Endothelial cell of umbilical vein (primary cell): Measurements from ENCODE around the gene LPP. TPM values are rescaled to one million over a fixed set of nuclear protein-coding genes. Genes with fewer than 3 reads are reported as not detected.
A peak's percentile ranks its signal among the peaks of the same experiment; 100 is the strongest.
"Not testable (repeated sequence)": the region's sequence is repeated elsewhere in the genome, so short reads cannot be mapped to it uniquely, and the experiment has no call there.

ENCODE experiments used
- BruUV-seq: library from RNA; stranded (reverse); fragments of 400-500 nt; replicated peaks from 2 replicates; lab custom pipeline; 2021; lab: Mats Ljungman, UMichigan
- CTCF ChIA-PET: fragments of 300-600, 350-600 bp; sonication (Branson Sonifier 250); formaldehyde crosslinking; loops from one replicate; lab custom pipeline; 2021; ENCODE audit warnings: antibody characterized with exemption, inconsistent platforms; lab: Charles Lee
- POLR2A ChIA-PET: fragments of 300-600, 350-600 bp; sonication (Branson Sonifier 250); formaldehyde crosslinking; loops from one replicate; lab custom pipeline; 2021; ENCODE audit warnings: antibody characterized with exemption, inconsistent platforms; lab: Charles Lee
- DNase-seq: peaks from one replicate; pipeline ENCODE4 v3.0.0-alpha.2; 2011; ENCODE audit warnings: low read depth, low spot score
- FAIRE-seq: peaks from 2 replicates; lab custom pipeline; 2011; peaks lifted over from hg19 to GRCh38; lab: Jason Lieb, UNC
- H2AFZ ChIP-seq: 2 replicates; pipeline ENCODE4 v1.6.0; 2012; ENCODE audit warnings: low read depth, low read length, control low read depth, inconsistent platforms
- H3K27ac ChIP-seq: 2 replicates; pipeline ENCODE4 v1.5.1; 2011; ENCODE audit warnings: low read depth, mild to moderate bottlenecking, control low read depth, low read length, moderate library complexity; ENCODE audit not compliant: insufficient read depth
- H3K27me3 ChIP-seq, 2 experiments: 2 replicates each; pipeline versions ENCODE4 v1.6.0 to v1.6.1; 2011; ENCODE audit warnings: low read length in 2 of 2, mixed read lengths in 1 of 2; ENCODE audit not compliant: control insufficient read depth in 2 of 2, insufficient read depth in 2 of 2
- H3K36me3 ChIP-seq, 2 experiments: 2 replicates in 1 of 2; 3 replicates in 1 of 2; pipeline ENCODE4 v1.5.1; 2011; ENCODE audit warnings: low read length in 2 of 2, mild to moderate bottlenecking in 1 of 2, moderate library complexity in 1 of 2; ENCODE audit not compliant: control insufficient read depth in 2 of 2, insufficient read depth in 2 of 2; ENCODE audit errors: extremely low read depth in 1 of 2
- H3K4me1 ChIP-seq: 3 replicates; pipeline ENCODE4 v1.5.1; 2011; ENCODE audit warnings: mild to moderate bottlenecking, low read length; ENCODE audit not compliant: control insufficient read depth, insufficient read depth; ENCODE audit errors: extremely low read depth
- H3K4me2 ChIP-seq: 2 replicates; pipeline ENCODE4 v1.6.1; 2011; ENCODE audit warnings: low read length, control low read depth, mixed read lengths; ENCODE audit not compliant: insufficient read depth
- H3K4me3 ChIP-seq, 3 experiments: fragments of 200-600 bp in 1 of 3; sonication (generic), shearing (Covaris generic) in 1 of 3; replicated peaks in 1 of 3; 2 replicates each; pipeline ENCODE4 v1.5.1; 2011 to 2016; ENCODE audit warnings: control low read depth in 3 of 3, low read length in 3 of 3, mild to moderate bottlenecking in 2 of 3, inconsistent platforms in 1 of 3, low read depth in 1 of 3, moderate library complexity in 1 of 3; ENCODE audit not compliant: insufficient read depth in 1 of 3
- H3K79me2 ChIP-seq: 2 replicates; pipeline ENCODE4 v1.6.0; 2012; ENCODE audit warnings: low read length, inconsistent platforms; ENCODE audit not compliant: control insufficient read depth, insufficient read depth
- H3K9ac ChIP-seq: replicated peaks from 2 replicates; pipeline ENCODE3; 2011; ENCODE audit warnings: low read length, control low read depth; ENCODE audit not compliant: insufficient read depth; ENCODE audit errors: extremely low read depth
- H3K9me1 ChIP-seq: replicated peaks from 3 replicates; pipeline ENCODE4 v1.6.0; 2011; ENCODE audit warnings: mild to moderate bottlenecking, low read length; ENCODE audit not compliant: control insufficient read depth, insufficient read depth; ENCODE audit errors: extremely low read depth
- H3K9me3 ChIP-seq: replicated peaks from 2 replicates; pipeline ENCODE4 v1.5.1; 2012; ENCODE audit warnings: low read length, inconsistent platforms; ENCODE audit not compliant: control insufficient read depth, insufficient read depth
- H4K20me1 ChIP-seq: replicated peaks from 2 replicates; pipeline ENCODE3; 2011; ENCODE audit warnings: mild to moderate bottlenecking, low read length; ENCODE audit not compliant: control insufficient read depth, insufficient read depth; ENCODE audit errors: extremely low read depth
- EZH2 ChIP-seq: IDR thresholded peaks from 2 replicates; pipeline ENCODE4 v1.6.1; 2012; ENCODE audit warnings: borderline replicate concordance, low read depth, mild to moderate bottlenecking, moderate library complexity, low read length, inconsistent platforms; ENCODE audit not compliant: severe bottlenecking
- FOS ChIP-seq: IDR thresholded peaks from 2 replicates; pipeline ENCODE4 v1.6.1; 2011; ENCODE audit warnings: mild to moderate bottlenecking, low read length, moderate library complexity, borderline replicate concordance; ENCODE audit not compliant: insufficient read depth
- GATA2 ChIP-seq: IDR thresholded peaks from 2 replicates; pipeline ENCODE4 v1.7.0; 2011; ENCODE audit warnings: low read depth, mild to moderate bottlenecking, moderate library complexity, mixed read lengths, low read length; ENCODE audit not compliant: insufficient read length, insufficient read depth
- JUN ChIP-seq: IDR thresholded peaks from 2 replicates; pipeline ENCODE4 v1.6.1; 2011; ENCODE audit warnings: borderline replicate concordance, low read depth; ENCODE audit not compliant: insufficient read length, insufficient read depth
- MYC ChIP-seq: IDR thresholded peaks from one replicate; pipeline ENCODE4 v1.6.1; 2011; ENCODE audit warnings: mild to moderate bottlenecking, low read depth, low read length
- POLR2A ChIP-seq: IDR thresholded peaks from 2 replicates; pipeline ENCODE4 v1.6.1; 2012; ENCODE audit warnings: low read depth, mild to moderate bottlenecking, control low read depth, low read length
- POLR2AphosphoS5 ChIP-seq: IDR thresholded peaks from 2 replicates; pipeline ENCODE4 v1.6.1; 2012; ENCODE audit warnings: low read depth, mild to moderate bottlenecking, control low read depth, low read length, moderate library complexity; ENCODE audit not compliant: insufficient read depth
- dilution Hi-C: fragments of 300-500 bp; cut with MboI; formaldehyde crosslinking; loops from one replicate; pipeline ENCODE4 v1.15.0; 2019; ENCODE audit warnings: low sequenced_read_pairs; ENCODE audit not compliant: extremely low pct_ligation_motif_present
- intact Hi-C: fragments of 100-400 bp; cut with micrococcal nuclease; formaldehyde crosslinking; loops from one replicate; pipeline ENCODE4 v1.10.0; 2022
- polyA plus RNA-seq, 4 experiments: library from polyadenylated mRNA; depleted of rRNA in 3 of 4; stranded (reverse) in 3 of 4; unstranded in 1 of 4; fragments of >200 nt; gene quantifications; 2 replicates each; pipeline versions ENCODE4 v1.2.1 to v1.2.3, GENCODE V29; 2011 to 2012; ENCODE audit warnings: missing spikeins in 1 of 4
- total RNA-seq: library from RNA; stranded (reverse); gene quantifications from 2 replicates; pipeline ENCODE4 v1.2.3, GENCODE V29; 2021
- TF ChIP-seq, protein P1 (sequence below), 2 donors: IDR thresholded peaks; 1 replicate in 1 of 2; 2 replicates in 1 of 2; pipeline ENCODE4 v1.5.1; 2011; ENCODE audit warnings: low read length in 2 of 2, mild to moderate bottlenecking in 2 of 2, moderate library complexity in 2 of 2, control low read depth in 1 of 2, inconsistent platforms in 1 of 2, low read depth in 1 of 2; ENCODE audit not compliant: insufficient read depth in 1 of 2; ENCODE audit errors: extremely low read depth in 1 of 2
- TF ChIP-seq, protein P2 (sequence below): IDR thresholded peaks from 2 replicates; pipeline ENCODE4 v1.6.1; 2011; ENCODE audit not compliant: insufficient read depth, insufficient read length

The LPP gene
- total and polyA plus RNA-seq, 2 donors (not counting 3 experiments of a cell fraction or from before 2014, with no cell fraction given) = 16.9 to 153 TPM

DNA sequence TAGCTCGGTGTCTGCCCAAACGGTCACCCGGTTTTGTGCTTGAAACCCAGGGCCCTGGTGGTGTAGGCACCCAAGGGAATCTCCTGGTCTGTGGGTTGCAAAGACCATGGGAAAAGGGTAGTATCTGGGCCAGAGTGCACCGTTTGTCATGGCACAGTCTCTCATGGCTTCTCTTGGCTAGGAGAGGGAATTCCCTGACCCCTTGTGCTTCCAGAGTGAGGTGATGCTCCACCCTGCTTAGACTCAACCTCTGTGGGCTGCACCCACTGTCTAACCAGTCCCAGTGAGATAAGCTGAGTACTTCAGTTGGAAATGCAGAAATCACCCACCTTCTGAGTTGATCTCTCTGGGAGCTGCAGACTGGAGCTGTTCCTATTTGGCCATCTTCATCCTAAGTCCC, 274.0 kb downstream of the LPP start:
- CTCF ChIA-PET, POLR2A ChIA-PET: not testable (repeated sequence)

DNA sequence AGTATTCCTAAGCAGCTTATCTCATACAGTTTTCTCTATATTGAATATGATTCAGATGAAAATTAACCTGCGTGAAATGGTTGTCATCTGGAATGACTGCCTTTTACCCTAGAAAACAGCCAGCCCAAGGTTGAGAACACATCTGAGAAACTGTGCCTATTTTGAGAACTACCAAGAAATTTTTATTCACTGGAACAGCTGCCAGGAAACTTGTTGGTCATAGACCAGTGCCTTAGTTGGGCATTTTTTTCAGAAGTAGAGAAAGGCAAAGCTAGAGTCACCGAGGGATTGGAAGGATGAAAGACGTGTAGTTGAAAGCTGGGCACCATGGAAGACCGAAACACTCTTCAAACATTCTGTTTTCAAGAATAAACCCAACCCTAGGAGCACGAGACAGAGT, 277.1 kb downstream of the LPP start:
- ChIA-PET CTCF (interaction anchor here (1.2 to 1.4 kb wide), 2 partner anchors 10 to 62 kb away, joined by 3 read pairs; no protein-coding TSS in a partner anchor), POLR2A (no interaction called here)
- FAIRE-seq = no peak
- no peak overlapping the region for H2AFZ ChIP-seq
- no peak overlapping the region for H3K9ac ChIP-seq
- no peak overlapping the region for H3K4me2 ChIP-seq
- TF ChIP-seq, protein P1, sequence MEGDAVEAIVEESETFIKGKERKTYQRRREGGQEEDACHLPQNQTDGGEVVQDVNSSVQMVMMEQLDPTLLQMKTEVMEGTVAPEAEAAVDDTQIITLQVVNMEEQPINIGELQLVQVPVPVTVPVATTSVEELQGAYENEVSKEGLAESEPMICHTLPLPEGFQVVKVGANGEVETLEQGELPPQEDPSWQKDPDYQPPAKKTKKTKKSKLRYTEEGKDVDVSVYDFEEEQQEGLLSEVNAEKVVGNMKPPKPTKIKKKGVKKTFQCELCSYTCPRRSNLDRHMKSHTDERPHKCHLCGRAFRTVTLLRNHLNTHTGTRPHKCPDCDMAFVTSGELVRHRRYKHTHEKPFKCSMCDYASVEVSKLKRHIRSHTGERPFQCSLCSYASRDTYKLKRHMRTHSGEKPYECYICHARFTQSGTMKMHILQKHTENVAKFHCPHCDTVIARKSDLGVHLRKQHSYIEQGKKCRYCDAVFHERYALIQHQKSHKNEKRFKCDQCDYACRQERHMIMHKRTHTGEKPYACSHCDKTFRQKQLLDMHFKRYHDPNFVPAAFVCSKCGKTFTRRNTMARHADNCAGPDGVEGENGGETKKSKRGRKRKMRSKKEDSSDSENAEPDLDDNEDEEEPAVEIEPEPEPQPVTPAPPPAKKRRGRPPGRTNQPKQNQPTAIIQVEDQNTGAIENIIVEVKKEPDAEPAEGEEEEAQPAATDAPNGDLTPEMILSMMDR (IDR thresholded peaks at IDR 0.05; ENCODE audit: extremely low read depth in 1 of 2, insufficient read depth in 1 of 2, low read depth in 1 of 2, low read length in 2 of 2) = no peak
- no peak for TF ChIP-seq POLR2A
- no peak for TF ChIP-seq POLR2AphosphoS5
- no peak for TF ChIP-seq MYC
- TF ChIP-seq, protein P2, sequence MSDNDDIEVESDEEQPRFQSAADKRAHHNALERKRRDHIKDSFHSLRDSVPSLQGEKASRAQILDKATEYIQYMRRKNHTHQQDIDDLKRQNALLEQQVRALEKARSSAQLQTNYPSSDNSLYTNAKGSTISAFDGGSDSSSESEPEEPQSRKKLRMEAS = no peak
- TF ChIP-seq JUN = no peak
- no peak for TF ChIP-seq GATA2
- TF ChIP-seq EZH2 = no peak
- TF ChIP-seq FOS = no peak
- H3K4me3 ChIP-seq = no peak overlapping the region
- no peaks in the 10 kb centered on the region for H3K9me1 ChIP-seq
- intact Hi-C loops (no loop called here), dilution Hi-C loops (no loop called here)
- no TSS peak for BruUV-seq
- DNase-seq = no peak
- no peaks in the 10 kb centered on the region for H3K27me3 ChIP-seq
- peaks cover 4% of the 10 kb centered on the region for H3K79me2 ChIP-seq
- no peaks in the 10 kb centered on the region for H3K36me3 ChIP-seq
- peak overlapping the region; percentile 1 for H3K27ac ChIP-seq
- H3K4me1 ChIP-seq = peaks cover 39% of the 10 kb centered on the region
- no peaks in the 10 kb centered on the region for H4K20me1 ChIP-seq
- H3K9me3 ChIP-seq = no peaks in the 10 kb centered on the region

More for the DNA sequence above, 274.0 kb downstream of the LPP start:
- H3K4me1 ChIP-seq = peaks cover 25% of the 10 kb centered on the region
- DNase-seq, BruUV-seq, H3K9me3 ChIP-seq, dilution Hi-C loops, H3K4me2 ChIP-seq, FAIRE-seq, intact Hi-C loops, H3K9me1 ChIP-seq, H3K4me3 ChIP-seq, H3K36me3 ChIP-seq, H3K9ac ChIP-seq, H3K79me2 ChIP-seq, H2AFZ ChIP-seq, H3K27me3 ChIP-seq, H4K20me1 ChIP-seq, H3K27ac ChIP-seq: not testable (repeated sequence)
